CD4-positive, alpha-beta memory T cell (primary cell): ENCODE data around the gene EXPH5. TPM values are rescaled to one million over a fixed set of nuclear protein-coding genes. Genes with fewer than 3 reads are reported as not detected.

Source experiments
- CTCF ChIA-PET: fragments of 350-600 bp; sonication (Branson Sonifier 250); formaldehyde crosslinking; loops from one replicate; lab custom pipeline; 2021; ENCODE audit warnings: inconsistent platforms; ENCODE audit not compliant: partially characterized antibody; lab: Charles Lee
- POLR2A ChIA-PET: fragments of 350-600 bp; sonication (Branson Sonifier 250); formaldehyde crosslinking; loops from one replicate; lab custom pipeline; 2021; ENCODE audit not compliant: partially characterized antibody; lab: Charles Lee
- DNase-seq, 5 donors: peaks; one replicate each; pipeline versions ENCODE4 v3.0.0 to v3.0.0-alpha.2; 2020 to 2022; ENCODE audit warnings: mixed read lengths in 1 of 5
- H3K27ac ChIP-seq: one replicate; pipeline ENCODE4 v1.7.0; 2013; ENCODE audit warnings: low read depth, low read length
- H3K27me3 ChIP-seq: 2 replicates; pipeline ENCODE4 v1.7.0; 2013; ENCODE audit warnings: mild to moderate bottlenecking, low read length, moderate library complexity; ENCODE audit not compliant: insufficient read depth
- H3K36me3 ChIP-seq: 2 replicates; pipeline ENCODE4 v1.7.0; 2013; ENCODE audit warnings: mild to moderate bottlenecking, low read length, moderate library complexity; ENCODE audit not compliant: insufficient read depth
- H3K4me1 ChIP-seq: 2 replicates; pipeline ENCODE4 v1.7.0; 2013; ENCODE audit warnings: mild to moderate bottlenecking, low read length, moderate library complexity; ENCODE audit not compliant: insufficient read depth
- H3K4me3 ChIP-seq, 2 donors: one replicate each; pipeline ENCODE4 v1.7.0; 2013; ENCODE audit warnings: low read length in 2 of 2, mild to moderate bottlenecking in 1 of 2
- H3K9me3 ChIP-seq, 2 donors: one replicate each; pipeline ENCODE4 v1.7.0; 2013; ENCODE audit warnings: low read length in 2 of 2, control low read depth in 1 of 2; ENCODE audit not compliant: control insufficient read depth in 1 of 2
- H3K27ac Mint-ChIP-seq, 7 donors: one replicate each; pipeline ENCODE4 v1.8.0; 2020 to 2021; ENCODE audit warnings: mixed read lengths in 7 of 7, mild to moderate bottlenecking in 6 of 7, inconsistent platforms in 3 of 7, moderate library complexity in 3 of 7
- H3K27me3 Mint-ChIP-seq, 2 donors: one replicate each; pipeline ENCODE4 v1.8.0; 2020 to 2021; ENCODE audit warnings: mixed read lengths in 2 of 2
- H3K36me3 Mint-ChIP-seq, 2 donors: one replicate each; pipeline ENCODE4 v1.8.0; 2020 to 2021; ENCODE audit warnings: mixed read lengths in 2 of 2, inconsistent platforms in 1 of 2, mild to moderate bottlenecking in 1 of 2
- H3K4me1 Mint-ChIP-seq, 4 donors: one replicate each; pipeline ENCODE4 v1.8.0; 2020 to 2021; ENCODE audit warnings: mixed read lengths in 4 of 4, mild to moderate bottlenecking in 1 of 4
- H3K4me3 Mint-ChIP-seq, 8 donors: one replicate each; pipeline ENCODE4 v1.8.0; 2020 to 2021; ENCODE audit warnings: mixed read lengths in 8 of 8, mild to moderate bottlenecking in 7 of 8, moderate library complexity in 6 of 8, inconsistent platforms in 3 of 8
- H3K9me3 Mint-ChIP-seq, 8 donors: one replicate each; pipeline ENCODE4 v1.8.0; 2020 to 2021; ENCODE audit warnings: mixed read lengths in 8 of 8, mild to moderate bottlenecking in 5 of 8, inconsistent platforms in 3 of 8, moderate library complexity in 1 of 8
- intact Hi-C: fragments of 100-400 bp; cut with micrococcal nuclease; formaldehyde crosslinking; loops from one replicate; pipeline ENCODE4 v1.15.1; 2023
- polyA plus RNA-seq, 2 donors: library from polyadenylated mRNA; unstranded; fragments of 300-500 nt; fragmentation: Illumina TruSeq; gene quantifications; one replicate each; pipeline ENCODE4 v1.2.3, GENCODE V29; 2021
- total RNA-seq, 2 experiments: library from RNA; stranded (reverse); gene quantifications; one replicate each; pipeline ENCODE4 v1.2.3, GENCODE V29; 2021

Gene EXPH5
- total and polyA plus RNA-seq, 4 experiments from 2014 or later = 0.39 to 4.0 (median 1.8) TPM

- POLR2A ChIA-PET = no interaction called here
- no peak overlapping the region for H3K4me3 Mint-ChIP-seq
Measured at GRCh38 chr11:108536783-108537182, 56.8 kb downstream of the EXPH5 start.

DNA sequence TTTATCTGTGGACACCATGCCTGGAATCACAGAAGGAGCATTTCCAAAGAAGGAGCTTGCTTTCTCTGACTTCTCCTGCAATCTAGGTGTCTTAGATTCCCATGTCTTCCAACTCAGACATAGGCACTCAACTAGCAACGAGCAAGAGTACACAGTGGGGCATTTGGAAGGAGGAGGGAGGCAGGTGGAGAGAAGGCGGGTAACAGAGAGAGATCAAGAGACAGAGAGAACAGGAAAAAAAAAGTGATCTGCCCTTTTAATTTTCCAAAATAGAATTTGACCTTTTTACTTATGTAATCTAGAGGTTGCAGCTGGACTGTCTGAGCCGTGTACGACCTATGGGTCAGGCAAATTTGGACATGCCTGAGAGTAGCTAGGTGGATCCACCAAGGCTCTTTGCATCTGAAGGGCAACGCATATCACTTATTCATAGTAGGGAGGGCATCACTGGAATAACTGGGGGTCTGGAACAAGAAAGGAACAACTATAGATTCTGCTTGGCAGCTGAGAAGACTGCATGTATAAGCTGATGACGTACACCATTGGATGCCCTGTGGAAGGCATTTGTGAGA lies 58.1 kb downstream of the EXPH5 start:
- CTCF ChIA-PET = interaction anchor here (0.7 to 1.5 kb wide), 2 partner anchors 9 to 69 kb away, joined by 3 read pairs; no protein-coding TSS in a partner anchor
- peaks cover 0 to 3% of the 10 kb centered on the region in 2 donors for H3K36me3 Mint-ChIP-seq
- peaks cover 0 to 3% (median 2%) of the 10 kb centered on the region in 4 donors for H3K4me1 Mint-ChIP-seq
- no peaks in the 10 kb centered on the region for H3K27me3 Mint-ChIP-seq
- Histone ChIP-seq H3K27ac (no peak overlapping the region), H3K27me3 (no peaks in the 10 kb centered on the region), H3K4me3 (no peak overlapping the region), H3K36me3 (no peaks in the 10 kb centered on the region), H3K4me1 (no peaks in the 10 kb centered on the region), H3K9me3 (no peaks in the 10 kb centered on the region)
- no peak overlapping the region for H3K4me3 Mint-ChIP-seq
- intact Hi-C loops = no loop called here
- H3K27ac Mint-ChIP-seq = no peak overlapping the region
- no peak for DNase-seq
- H3K9me3 Mint-ChIP-seq = no peaks in the 10 kb centered on the region
- POLR2A ChIA-PET = no interaction called here

More at GRCh38 chr11:108536783-108537182, 56.8 kb downstream of the EXPH5 start:
- H3K27me3 Mint-ChIP-seq = no peaks in the 10 kb centered on the region
- no peaks in the 10 kb centered on the region for H3K27me3 ChIP-seq
- peaks cover 0 to 3% (median 1%) of the 10 kb centered on the region in 4 donors for H3K4me1 Mint-ChIP-seq
- no peak overlapping the region for H3K4me3 ChIP-seq
- CTCF ChIA-PET = no interaction called here
- peaks cover 0 to 3% of the 10 kb centered on the region in 2 donors for H3K36me3 Mint-ChIP-seq
- H3K27ac Mint-ChIP-seq = no peak overlapping the region
- intact Hi-C loops = no loop called here
- no peak for DNase-seq
- no peak overlapping the region for H3K27ac ChIP-seq
- no peaks in the 10 kb centered on the region for H3K36me3 ChIP-seq
- H3K9me3 ChIP-seq = no peaks in the 10 kb centered on the region
- no peaks in the 10 kb centered on the region for H3K4me1 ChIP-seq
- no peaks in the 10 kb centered on the region for H3K9me3 Mint-ChIP-seq

- ChIA-PET POLR2A (no interaction called here), CTCF (interaction anchor here (1.2 to 1.5 kb wide), 2 partner anchors 10 to 16 kb away, joined by 3 read pairs; no protein-coding TSS in a partner anchor)
- Histone ChIP-seq H3K9me3 (no peaks in the 10 kb centered on the region), H3K36me3 (no peaks in the 10 kb centered on the region), H3K4me3 (no peak overlapping the region), H3K27me3 (no peaks in the 10 kb centered on the region), H3K4me1 (no peaks in the 10 kb centered on the region), H3K27ac (no peak overlapping the region)
- peaks cover 0 to 3% of the 10 kb centered on the region in 2 donors for H3K36me3 Mint-ChIP-seq
- H3K27me3 Mint-ChIP-seq = no peaks in the 10 kb centered on the region
- no peak overlapping the region for H3K27ac Mint-ChIP-seq
- H3K4me3 Mint-ChIP-seq = no peak overlapping the region
- intact Hi-C loops = no loop called here
- peaks cover 0 to 3% (median 2%) of the 10 kb centered on the region in 4 donors for H3K4me1 Mint-ChIP-seq
- H3K9me3 Mint-ChIP-seq = no peaks in the 10 kb centered on the region
- no peak for DNase-seq
Measured at GRCh38 chr11:108534274-108534882, 59.2 kb downstream of the EXPH5 start.

DNA sequence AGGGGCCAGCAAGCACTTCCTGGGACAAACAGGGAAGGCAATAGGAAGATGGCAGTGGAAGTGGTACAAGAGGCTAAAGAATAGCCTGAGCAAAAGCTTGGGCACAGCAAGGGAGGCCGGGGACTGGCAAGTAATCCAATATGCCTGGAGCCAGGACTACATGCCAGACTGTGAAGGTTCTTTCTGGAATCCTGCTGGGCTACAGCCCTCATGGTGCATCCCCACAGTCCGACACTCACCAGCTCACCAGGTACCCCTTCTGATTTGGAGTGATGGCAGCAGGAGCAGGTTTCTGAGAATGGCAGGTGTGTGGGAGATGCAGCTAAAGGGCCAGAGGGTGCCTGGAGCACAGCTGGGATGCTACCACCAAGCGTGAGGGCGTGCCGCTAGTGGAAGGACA lies 63.1 kb downstream of the EXPH5 start:
- Histone ChIP-seq H3K4me1 (no peaks in the 10 kb centered on the region), H3K27ac (no peak overlapping the region), H3K27me3 (no peaks in the 10 kb centered on the region), H3K4me3 (no peak overlapping the region), H3K36me3 (no peaks in the 10 kb centered on the region), H3K9me3 (no peaks in the 10 kb centered on the region)
- ChIA-PET POLR2A (no interaction called here), CTCF (no interaction called here)
- DNase-seq = no peak
- H3K27ac Mint-ChIP-seq = no peak overlapping the region
- H3K27me3 Mint-ChIP-seq = no peaks in the 10 kb centered on the region
- peaks cover 0 to 2% (median 0%) of the 10 kb centered on the region in 4 donors for H3K4me1 Mint-ChIP-seq
- peaks cover 0 to 3% of the 10 kb centered on the region in 2 donors for H3K36me3 Mint-ChIP-seq
- no peaks in the 10 kb centered on the region for H3K9me3 Mint-ChIP-seq
- H3K4me3 Mint-ChIP-seq = no peak overlapping the region
- intact Hi-C loops = no loop called here

DNA sequence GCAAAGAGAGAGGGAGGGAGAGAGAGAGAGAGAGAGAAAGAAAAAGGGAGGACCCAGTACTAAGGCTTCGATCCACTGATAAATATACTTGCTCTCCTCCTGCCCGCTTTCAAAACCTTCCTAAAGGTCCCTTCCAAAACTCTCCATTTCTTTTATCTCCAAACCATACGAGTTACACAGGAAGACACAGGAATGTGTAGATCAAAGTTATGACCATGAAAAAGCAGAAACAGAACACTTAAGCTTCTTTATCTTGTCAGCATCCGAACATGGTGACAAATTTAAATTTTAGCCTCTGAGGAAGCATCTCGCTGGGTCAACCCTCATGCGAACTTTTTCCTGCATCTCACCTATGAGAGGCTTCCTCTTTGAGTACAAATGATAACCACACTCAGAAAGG lies 66.2 kb downstream of the EXPH5 start:
- Histone ChIP-seq H3K4me1 (no peaks in the 10 kb centered on the region), H3K27me3 (no peaks in the 10 kb centered on the region), H3K9me3 (no peaks in the 10 kb centered on the region), H3K4me3 (no peak overlapping the region), H3K27ac (no peak overlapping the region), H3K36me3 (no peaks in the 10 kb centered on the region)
- ChIA-PET POLR2A (no interaction called here), CTCF (no interaction called here)
- H3K27me3 Mint-ChIP-seq = no peaks in the 10 kb centered on the region
- H3K4me3 Mint-ChIP-seq = no peak overlapping the region
- no peak for DNase-seq
- no peaks in the 10 kb centered on the region for H3K9me3 Mint-ChIP-seq
- intact Hi-C loops = no loop called here
- no peak overlapping the region for H3K27ac Mint-ChIP-seq
- peaks cover 0 to 2% (median 0%) of the 10 kb centered on the region in 4 donors for H3K4me1 Mint-ChIP-seq
- no peaks in the 10 kb centered on the region for H3K36me3 Mint-ChIP-seq

- H3K9me3 Mint-ChIP-seq = no peaks in the 10 kb centered on the region
- ChIA-PET CTCF (no interaction called here), POLR2A (no interaction called here)
- no peaks in the 10 kb centered on the region for H3K9me3 ChIP-seq
- no peaks in the 10 kb centered on the region for H3K4me1 Mint-ChIP-seq
- H3K4me1 ChIP-seq = no peaks in the 10 kb centered on the region
- no peak overlapping the region for H3K4me3 ChIP-seq
- no peaks in the 10 kb centered on the region for H3K36me3 ChIP-seq
- H3K36me3 Mint-ChIP-seq = no peaks in the 10 kb centered on the region
- intact Hi-C loops = no loop called here
- H3K4me3 Mint-ChIP-seq = no peak overlapping the region
- peak overlapping the region in 2 of 7 donors; percentile 13 to 46 for H3K27ac Mint-ChIP-seq
- no peak for DNase-seq
- H3K27ac ChIP-seq = no peak overlapping the region
- no peaks in the 10 kb centered on the region for H3K27me3 Mint-ChIP-seq
- H3K27me3 ChIP-seq = no peaks in the 10 kb centered on the region
Measured at GRCh38 chr11:108525161-108525560, 68.4 kb downstream of the EXPH5 start.

DNA sequence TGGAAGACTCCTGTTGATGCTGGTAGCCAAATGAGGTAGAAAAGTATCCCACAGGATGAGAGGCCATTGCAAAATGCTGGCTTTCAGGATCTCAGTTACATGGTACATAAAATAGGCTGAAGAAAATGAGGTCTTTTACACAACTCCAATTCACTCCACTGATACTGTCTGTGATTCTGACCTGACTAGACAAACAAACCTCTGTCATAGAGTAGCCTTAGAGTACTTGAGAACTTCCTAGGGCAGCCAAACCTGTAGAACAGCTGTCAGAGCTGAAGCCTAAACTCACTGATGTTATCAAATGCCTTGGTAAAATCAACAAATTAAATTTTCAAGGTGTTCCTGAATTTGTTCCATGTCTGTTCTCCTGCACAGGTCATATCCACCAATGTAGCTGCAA lies 69.1 kb downstream of the EXPH5 start:
- Mint-ChIP-seq H3K9me3 (no peaks in the 10 kb centered on the region), H3K4me1 (no peaks in the 10 kb centered on the region), H3K27ac (no peak overlapping the region), H3K27me3 (no peaks in the 10 kb centered on the region), H3K4me3 (no peak overlapping the region), H3K36me3 (no peaks in the 10 kb centered on the region)
- Histone ChIP-seq H3K4me3 (no peak overlapping the region), H3K27me3 (no peaks in the 10 kb centered on the region), H3K9me3 (no peaks in the 10 kb centered on the region), H3K27ac (no peak overlapping the region), H3K36me3 (no peaks in the 10 kb centered on the region), H3K4me1 (no peaks in the 10 kb centered on the region)
- POLR2A ChIA-PET = no interaction called here
- no peak for DNase-seq
- CTCF ChIA-PET = no interaction called here
- intact Hi-C loops = no loop called here
